ENCODE results near the gene ZNF575.
"Not testable (repeated sequence)": the region's sequence is repeated elsewhere in the genome, so short reads cannot be mapped to it uniquely, and the experiment has no call there.

ZNF575 gene

GRCh38 chr19:43518051-43518450, 14.9 kb upstream of the ZNF575 start:
- no peak for DNase-seq (ENCODE audit: extremely low read depth, insufficient read length)
- TF ChIP-seq CTCF (IDR thresholded peaks at IDR 0.05; ENCODE audit: insufficient read depth, low read length, poor library complexity, severe bottlenecking) = no peak
- no peaks in the 10 kb centered on the region; the same call in 1 of the 2 replicates for H3K36me3 ChIP-seq (ENCODE audit: control insufficient read depth, insufficient read depth, low read length)

GRCh38 chr19:43519436-43520088, 13.4 kb upstream of the ZNF575 start:
- no peak for DNase-seq (ENCODE audit: extremely low read depth, insufficient read length)
- Histone ChIP-seq H3K27me3 (replicated peaks; ENCODE audit: control insufficient read depth, insufficient read depth, low read length) (no peaks in the 10 kb centered on the region), H3K4me3 (replicated peaks; ENCODE audit: low read depth, low read length) (no peak overlapping the region), H3K36me3 (ENCODE audit: control insufficient read depth, insufficient read depth, low read length) (no peaks in the 10 kb centered on the region; the same call in 1 of the 2 replicates)
- peak; percentile 81 for TF ChIP-seq CTCF (IDR thresholded peaks at IDR 0.05; ENCODE audit: insufficient read depth, low read length, poor library complexity, severe bottlenecking)

More at GRCh38 chr19:43518051-43518450, 14.9 kb upstream of the ZNF575 start:
- Histone ChIP-seq H3K4me3 (replicated peaks; ENCODE audit: low read depth, low read length) (no peak overlapping the region), H3K27me3 (replicated peaks; ENCODE audit: control insufficient read depth, insufficient read depth, low read length) (no peaks in the 10 kb centered on the region)

GRCh38 chr19:43522929-43523328, 10.1 kb upstream of the ZNF575 start:
- Histone ChIP-seq H3K4me3 (replicated peaks; ENCODE audit: low read depth, low read length) (no peak overlapping the region), H3K36me3 (ENCODE audit: control insufficient read depth, insufficient read depth, low read length) (no peaks in the 10 kb centered on the region; the same call in 1 of the 2 replicates), H3K27me3 (replicated peaks; ENCODE audit: control insufficient read depth, insufficient read depth, low read length) (no peaks in the 10 kb centered on the region)
- no peak for TF ChIP-seq CTCF (IDR thresholded peaks at IDR 0.05; ENCODE audit: insufficient read depth, low read length, poor library complexity, severe bottlenecking)
- no peak for DNase-seq (ENCODE audit: extremely low read depth, insufficient read length)

GRCh38 chr19:43523696-43524095, 9.3 kb upstream of the ZNF575 start:
- H3K36me3 ChIP-seq (ENCODE audit: control insufficient read depth, insufficient read depth, low read length); H3K27me3 ChIP-seq (replicated peaks; ENCODE audit: control insufficient read depth, insufficient read depth, low read length): not testable (repeated sequence)

GRCh38 chr19:43524922-43525835, 7.8 kb upstream of the ZNF575 start:
- DNase-seq (ENCODE audit: extremely low read depth, insufficient read length) = peak; percentile 47
- H3K4me3 ChIP-seq (replicated peaks; ENCODE audit: low read depth, low read length) = peak overlapping the region; percentile 94
- TF ChIP-seq CTCF (IDR thresholded peaks at IDR 0.05; ENCODE audit: insufficient read depth, low read length, poor library complexity, severe bottlenecking) = no peak
- no peaks in the 10 kb centered on the region; the same call in 1 of the 2 replicates for H3K36me3 ChIP-seq (ENCODE audit: control insufficient read depth, insufficient read depth, low read length)
- no peaks in the 10 kb centered on the region for H3K27me3 ChIP-seq (replicated peaks; ENCODE audit: control insufficient read depth, insufficient read depth, low read length)

More at GRCh38 chr19:43523696-43524095, 9.3 kb upstream of the ZNF575 start:
- not testable (repeated sequence) for H3K4me3 ChIP-seq (replicated peaks; ENCODE audit: low read depth, low read length); DNase-seq (ENCODE audit: extremely low read depth, insufficient read length)
